IMR-90 (cell line): ENCODE measurements around the gene ZNF554. TPM values are rescaled to one million over a fixed set of nuclear protein-coding genes. Genes with fewer than 3 reads are reported as not detected.

Experiments used
- ATAC-seq: fragments of 200-7000 bp; cut with Tn5 transposase; 2 replicates; pipeline ENCODE4 v1.9.1; 2020; ENCODE audit warnings: low read depth, mild to moderate bottlenecking, moderate library complexity
- BruUV-seq: library from RNA; stranded (reverse); fragments of 400-500 nt; replicated peaks from 2 replicates; lab custom pipeline; 2021; lab: Mats Ljungman, UMichigan
- CTCF ChIA-PET: fragments of 300-600 bp; formaldehyde crosslinking; extraction: SDS; loops from one replicate; lab custom pipeline; 2021; ENCODE audit warnings: antibody characterized with exemption; lab: Yijun Ruan, JAX
- POLR2A ChIA-PET: fragments of 300-600 bp; sonication (Branson Sonifier 250); formaldehyde crosslinking; loops from one replicate; lab custom pipeline; 2022; ENCODE audit warnings: antibody characterized with exemption; ENCODE audit not compliant: unreplicated experiment; lab: Charles Lee
- DNase-seq: peaks from one replicate; pipeline ENCODE4 v3.0.0; 2013
- H2AFZ ChIP-seq: replicated peaks from 2 replicates; pipeline ENCODE3; 2013; ENCODE audit warnings: low read length, mild to moderate bottlenecking; ENCODE audit not compliant: poor library complexity
- H2AK5ac ChIP-seq: 2 replicates; pipeline ENCODE4 v1.6.1; 2013; ENCODE audit warnings: low read depth, low read length, inconsistent platforms
- H2AK9ac ChIP-seq: replicated peaks from 2 replicates; pipeline ENCODE3; 2013; ENCODE audit warnings: mild to moderate bottlenecking, low read depth, low read length, moderate library complexity; ENCODE audit not compliant: poor library complexity
- H2BK120ac ChIP-seq: 2 replicates; pipeline ENCODE4 v1.6.1; 2013; ENCODE audit warnings: low read depth, low read length, inconsistent platforms
- H2BK15ac ChIP-seq: 3 replicates; pipeline ENCODE4 v1.6.1; 2013; ENCODE audit warnings: low read depth, low read length, inconsistent platforms
- H2BK20ac ChIP-seq: 2 replicates; pipeline ENCODE4 v1.6.1; 2013; ENCODE audit warnings: low read depth, mild to moderate bottlenecking, inconsistent platforms, low read length, moderate library complexity
- H2BK5ac ChIP-seq: 2 replicates; pipeline ENCODE4 v1.6.1; 2013; ENCODE audit warnings: mild to moderate bottlenecking, low read depth, low read length, inconsistent platforms; ENCODE audit not compliant: poor library complexity, severe bottlenecking
- H3K14ac ChIP-seq: replicated peaks from 2 replicates; pipeline ENCODE4 v1.6.1; 2013; ENCODE audit warnings: low read depth, low read length, inconsistent platforms
- H3K18ac ChIP-seq: 2 replicates; pipeline ENCODE4 v1.6.1; 2013; ENCODE audit warnings: low read depth, low read length, control low read depth
- H3K23ac ChIP-seq: 2 replicates; pipeline ENCODE4 v1.6.1; 2013; ENCODE audit warnings: low read depth, low read length, inconsistent platforms
- H3K27ac ChIP-seq: 2 replicates; pipeline ENCODE4 v1.5.1; 2013; ENCODE audit warnings: mild to moderate bottlenecking, control low read depth, low read length; ENCODE audit not compliant: insufficient read depth
- H3K27me3 ChIP-seq: 2 replicates; pipeline ENCODE4 v1.6.1; 2013; ENCODE audit warnings: low read length; ENCODE audit not compliant: control insufficient read depth, insufficient read depth
- H3K36me3 ChIP-seq: 2 replicates; pipeline ENCODE4 v1.6.1; 2013; ENCODE audit warnings: low read length, mixed read lengths; ENCODE audit not compliant: control insufficient read depth, insufficient read depth
- H3K4ac ChIP-seq: 2 replicates; pipeline ENCODE4 v1.6.1; 2013; ENCODE audit warnings: low read depth, low read length, inconsistent platforms
- H3K4me1 ChIP-seq: 2 replicates; pipeline ENCODE4 v1.6.1; 2013; ENCODE audit warnings: low read length, mixed read lengths; ENCODE audit not compliant: control insufficient read depth, insufficient read depth
- H3K4me2 ChIP-seq: 2 replicates; pipeline ENCODE4 v1.6.1; 2013; ENCODE audit warnings: low read depth, mild to moderate bottlenecking, control low read depth, low read length, moderate library complexity
- H3K4me3 ChIP-seq: 2 replicates; pipeline ENCODE4 v1.5.1; 2013; ENCODE audit warnings: low read depth, mild to moderate bottlenecking, control low read depth, low read length, moderate library complexity; ENCODE audit not compliant: insufficient read depth
- H3K56ac ChIP-seq: 2 replicates; pipeline ENCODE4 v1.6.1; 2013; ENCODE audit warnings: low read length, inconsistent platforms; ENCODE audit not compliant: insufficient read depth; ENCODE audit errors: extremely low read depth
- H3K79me1 ChIP-seq, 2 experiments: 2 replicates each; pipeline ENCODE4 v1.6.1; 2013; ENCODE audit warnings: low read length in 2 of 2, inconsistent platforms in 1 of 2, low read depth in 1 of 2
- H3K9ac ChIP-seq: 2 replicates; pipeline ENCODE4 v1.6.1; 2013; ENCODE audit warnings: low read depth, low read length, control low read depth
- H3K9me1 ChIP-seq: 2 replicates; pipeline ENCODE4 v1.6.1; 2013; ENCODE audit warnings: low read length, inconsistent platforms; ENCODE audit not compliant: insufficient read depth
- H3K9me3 ChIP-seq: 2 replicates; pipeline ENCODE4 v1.6.1; 2013; ENCODE audit warnings: low read length; ENCODE audit not compliant: control insufficient read depth, insufficient read depth
- H4K20me1 ChIP-seq: 2 replicates; pipeline ENCODE4 v1.6.1; 2013; ENCODE audit warnings: low read length, inconsistent platforms; ENCODE audit not compliant: insufficient read depth
- H4K5ac ChIP-seq: 2 replicates; pipeline ENCODE4 v1.6.1; 2013; ENCODE audit warnings: mild to moderate bottlenecking, low read depth, low read length, control low read depth
- H4K8ac ChIP-seq, 2 experiments: 2 replicates each; pipeline ENCODE4 v1.6.1; 2013; ENCODE audit warnings: low read depth in 2 of 2, low read length in 2 of 2, control low read depth in 1 of 2, inconsistent platforms in 1 of 2
- H4K91ac ChIP-seq: 2 replicates; pipeline ENCODE4 v1.6.1; 2013; ENCODE audit warnings: low read depth, low read length, inconsistent platforms; ENCODE audit not compliant: insufficient read depth
- BHLHE40 ChIP-seq: fragments of 150-350 bp; IDR thresholded peaks from 2 replicates; pipeline ENCODE4 v1.6.1; 2016; ENCODE audit warnings: mild to moderate bottlenecking, low read depth, low read length
- CEBPB ChIP-seq: IDR thresholded peaks from 2 replicates; pipeline ENCODE4 v1.6.1; 2012; ENCODE audit warnings: low read depth, low read length, improper control_type of control experiment
- CHD1 ChIP-seq: IDR thresholded peaks from 2 replicates; pipeline ENCODE4 v1.6.1; 2012; ENCODE audit warnings: low read depth, low read length, improper control_type of control experiment
- CTCF ChIP-seq: conservative IDR thresholded peaks from 2 replicates; pipeline ENCODE4 v1.5.1; 2012; ENCODE audit warnings: mild to moderate bottlenecking, low read depth, low read length, improper control_type of control experiment
- ELK1 ChIP-seq: fragments of 150-350 bp; IDR thresholded peaks from 2 replicates; pipeline ENCODE4 v1.6.1; 2016; ENCODE audit warnings: low read depth, mild to moderate bottlenecking, low read length, moderate library complexity, borderline replicate concordance
- FOS ChIP-seq: fragments of 150-350 bp; IDR thresholded peaks from 2 replicates; pipeline ENCODE4 v1.6.1; 2016; ENCODE audit warnings: low read depth, low read length
- MAFK ChIP-seq: IDR thresholded peaks from 2 replicates; pipeline ENCODE4 v1.6.1; 2012; ENCODE audit warnings: low read depth, low read length, improper control_type of control experiment
- MAZ ChIP-seq: IDR thresholded peaks from 2 replicates; pipeline ENCODE4 v1.6.1; 2012; ENCODE audit warnings: low read depth, mild to moderate bottlenecking, low read length, improper control_type of control experiment, moderate library complexity, borderline replicate concordance
- MXI1 ChIP-seq: IDR thresholded peaks from 2 replicates; pipeline ENCODE4 v1.6.1; 2012; ENCODE audit warnings: low read depth, mild to moderate bottlenecking, low read length, moderate library complexity, borderline replicate concordance
- NFE2L2 ChIP-seq: fragments of 150-350 bp; IDR thresholded peaks from 2 replicates; pipeline ENCODE4 v1.6.1; 2016; ENCODE audit warnings: low read depth, mild to moderate bottlenecking, low read length
- POLR2A ChIP-seq: IDR thresholded peaks from 2 replicates; pipeline ENCODE4 v1.6.1; 2012; ENCODE audit warnings: mild to moderate bottlenecking, low read depth, low read length
- RAD21 ChIP-seq: IDR thresholded peaks from 2 replicates; pipeline ENCODE4 v1.6.1; 2012; ENCODE audit warnings: low read length, improper control_type of control experiment
- RCOR1 ChIP-seq: IDR thresholded peaks from 2 replicates; pipeline ENCODE4 v1.6.1; 2012; ENCODE audit warnings: mild to moderate bottlenecking, low read length, improper control_type of control experiment; ENCODE audit not compliant: insufficient replicate concordance
- RFX5 ChIP-seq: IDR thresholded peaks from 2 replicates; pipeline ENCODE4 v1.8.0; 2012; ENCODE audit warnings: low read depth, mild to moderate bottlenecking, low read length, moderate library complexity
- SMC3 ChIP-seq: fragments of 150-350 bp; IDR thresholded peaks from 2 replicates; pipeline ENCODE4 v1.6.1; 2016; ENCODE audit warnings: low read depth, mild to moderate bottlenecking, antibody characterized with exemption, low read length, moderate library complexity
- USF2 ChIP-seq: fragments of 150-350 bp; IDR thresholded peaks from 2 replicates; pipeline ENCODE4 v1.6.1; 2017; ENCODE audit warnings: mild to moderate bottlenecking, antibody characterized with exemption, low read length, low read depth
- WGBS, 2 experiments: methylation state at CpG; one replicate each; pipeline versions ENCODE4 v1.1.5 to v1.1.7; 2013; ENCODE audit warnings: missing lambda C conversion rate in 2 of 2; ENCODE audit not compliant: insufficient read length in 1 of 2; ENCODE audit errors: extremely low coverage in 2 of 2; 5-methylcytosine and 5-hydroxymethylcytosine counted together
- dilution Hi-C: fragments of 300-500 bp; cut with HindIII; formaldehyde crosslinking; loops from one replicate; pipeline ENCODE4 v1.14.3; 2018; ENCODE audit warnings: low sequenced_read_pairs; ENCODE audit not compliant: unreplicated experiment
- in situ Hi-C: fragments of 300-500 bp; cut with MboI; formaldehyde crosslinking; loops from 3 replicates; pipeline ENCODE4 v1.14.3; 2019; ENCODE audit warnings: low sequenced_read_pairs, inconsistent platforms, mixed read lengths
- intact Hi-C: fragments of 100-400 bp; cut with micrococcal nuclease; formaldehyde crosslinking; loops from 2 replicates; pipeline ENCODE4 v1.10.0; 2022
- polyA plus RNA-seq, 3 experiments: library from polyadenylated mRNA; depleted of rRNA; stranded (reverse); fragments of >200 nt; gene quantifications; 2 replicates each; pipeline ENCODE4 v1.2.3, GENCODE V29; 2012; ENCODE audit warnings: low replicate concordance in 1 of 3
- total RNA-seq: library from RNA; depleted of rRNA; stranded (reverse); fragments of >200 nt; gene quantifications from 2 replicates; pipeline ENCODE4 v1.2.3, GENCODE V29; 2012

ZNF554 gene
- total and polyA plus RNA-seq, 2 of the 4 experiments (the other 2 are of a cell fraction), result 1.5 to 3.0 TPM

GRCh38 chr19:2816641-2817040 is 3.0 kb upstream of the ZNF554 start:
- 100% methylated on average over 2 of the region's 16 CpGs; no CpG with 5 or more reads in 1 of the 2 experiments for WGBS, 2 experiments
- H3K56ac ChIP-seq, result no peak overlapping the region
- H3K27ac ChIP-seq, result no peak overlapping the region
- intact Hi-C loops, result no loop called here
- 0 out of 2 replicates have a peak, but pooled peaks cover 4% of the 10 kb centered on the region for H3K9me1 ChIP-seq
- H4K5ac ChIP-seq, result no peak overlapping the region
- peaks cover 10% of the 10 kb centered on the region for H3K36me3 ChIP-seq
- H3K4me3 ChIP-seq, result no peak overlapping the region
- H4K20me1 ChIP-seq, result no peaks in the 10 kb centered on the region
- no peak overlapping the region for H3K4me2 ChIP-seq
- no peak overlapping the region for H2BK120ac ChIP-seq
- H3K79me1 ChIP-seq, result peaks cover 6 to 11% of the 10 kb centered on the region in 2 experiments; a peak in 2 of 4 replicates
- no peak overlapping the region for H3K23ac ChIP-seq
- no peak overlapping the region for H2BK20ac ChIP-seq
- H2AK5ac ChIP-seq, result no peak overlapping the region
- H2AK9ac ChIP-seq, result no peak overlapping the region
- no peak overlapping the region for H4K91ac ChIP-seq
- H3K27me3 ChIP-seq, result no peaks in the 10 kb centered on the region
- ChIA-PET CTCF (no interaction called here), POLR2A (no interaction called here)
- no peak overlapping the region for H2BK15ac ChIP-seq
- no peak overlapping the region for H3K18ac ChIP-seq
- H3K9ac ChIP-seq, result no peak overlapping the region
- BruUV-seq, result no TSS peak
- in situ Hi-C loops, result no loop called here
- DNase-seq (no peak), ATAC-seq (no peak)
- TF ChIP-seq MAFK (no peak), POLR2A (no peak), NFE2L2 (no peak), RAD21 (no peak), CTCF (no peak), CEBPB (no peak), BHLHE40 (no peak), CHD1 (no peak), USF2 (no peak), RFX5 (no peak), RCOR1 (no peak), ELK1 (no peak), MXI1 (no peak), FOS (no peak), MAZ (no peak), SMC3 (no peak)
- no peak overlapping the region for H3K14ac ChIP-seq
- H2AFZ ChIP-seq, result no peak overlapping the region
- H2BK5ac ChIP-seq, result no peak overlapping the region
- H3K4ac ChIP-seq, result no peak overlapping the region
- H4K8ac ChIP-seq, result no peak overlapping the region
- dilution Hi-C loops, result no loop called here
- no peaks in the 10 kb centered on the region; the same call in 1 of the 2 replicates for H3K4me1 ChIP-seq
- no peaks in the 10 kb centered on the region for H3K9me3 ChIP-seq
